ENCODE measurements around the gene FHIT.

FHIT gene

DNA sequence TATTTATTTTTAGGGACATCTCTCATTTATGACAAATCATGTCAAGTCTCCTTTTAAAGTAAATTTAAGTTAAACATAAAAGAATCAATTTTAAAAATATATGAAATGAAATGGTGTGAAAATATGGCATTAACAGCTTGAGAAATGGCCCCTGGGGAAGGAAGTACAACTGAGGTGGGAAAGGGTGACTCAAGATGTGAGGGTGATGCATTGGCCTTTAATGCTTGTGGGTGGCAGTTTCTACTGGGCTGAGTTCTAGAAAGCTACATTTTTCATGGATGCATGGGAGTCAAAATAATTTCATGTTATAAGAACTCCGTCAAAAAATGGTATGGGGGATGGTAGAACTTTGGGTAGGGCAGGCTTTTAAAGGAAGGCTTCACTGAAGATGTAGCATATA lies 1492.6 kb downstream of the FHIT start:
- Histone ChIP-seq H3K9me3 (no peaks in the 10 kb centered on the region), H3K4me1 (no peaks in the 10 kb centered on the region), H3K36me3 (no peaks in the 10 kb centered on the region), H3K4me3 (ENCODE audit: low read depth, low read length) (no peak overlapping the region), H3K27me3 (no peaks in the 10 kb centered on the region)
- DNase-seq, result no peak
- TF ChIP-seq, protein P1, sequence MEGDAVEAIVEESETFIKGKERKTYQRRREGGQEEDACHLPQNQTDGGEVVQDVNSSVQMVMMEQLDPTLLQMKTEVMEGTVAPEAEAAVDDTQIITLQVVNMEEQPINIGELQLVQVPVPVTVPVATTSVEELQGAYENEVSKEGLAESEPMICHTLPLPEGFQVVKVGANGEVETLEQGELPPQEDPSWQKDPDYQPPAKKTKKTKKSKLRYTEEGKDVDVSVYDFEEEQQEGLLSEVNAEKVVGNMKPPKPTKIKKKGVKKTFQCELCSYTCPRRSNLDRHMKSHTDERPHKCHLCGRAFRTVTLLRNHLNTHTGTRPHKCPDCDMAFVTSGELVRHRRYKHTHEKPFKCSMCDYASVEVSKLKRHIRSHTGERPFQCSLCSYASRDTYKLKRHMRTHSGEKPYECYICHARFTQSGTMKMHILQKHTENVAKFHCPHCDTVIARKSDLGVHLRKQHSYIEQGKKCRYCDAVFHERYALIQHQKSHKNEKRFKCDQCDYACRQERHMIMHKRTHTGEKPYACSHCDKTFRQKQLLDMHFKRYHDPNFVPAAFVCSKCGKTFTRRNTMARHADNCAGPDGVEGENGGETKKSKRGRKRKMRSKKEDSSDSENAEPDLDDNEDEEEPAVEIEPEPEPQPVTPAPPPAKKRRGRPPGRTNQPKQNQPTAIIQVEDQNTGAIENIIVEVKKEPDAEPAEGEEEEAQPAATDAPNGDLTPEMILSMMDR (IDR thresholded peaks at IDR 0.05; ENCODE audit: low read depth, low read length), result no peak

DNA sequence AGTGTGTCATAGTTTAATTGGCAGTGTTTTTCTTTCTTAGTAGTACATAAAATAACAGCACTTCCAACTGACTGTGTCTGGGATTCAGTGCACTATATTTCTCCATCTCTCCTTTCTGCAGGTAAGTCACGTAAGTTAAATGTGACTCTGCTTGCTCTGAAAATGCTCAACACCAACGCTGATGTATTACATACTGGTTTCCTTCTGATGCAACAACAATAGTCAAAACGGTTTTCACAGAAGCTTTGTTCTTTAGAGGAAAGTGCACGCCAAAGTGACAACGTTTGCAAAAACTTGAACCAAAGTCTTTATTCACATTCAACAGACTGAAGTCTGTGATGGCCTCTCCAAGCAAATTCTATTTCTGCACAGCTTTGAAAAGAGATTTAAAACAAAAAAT lies 1494.3 kb downstream of the FHIT start:
- no peak overlapping the region for H3K4me3 ChIP-seq (ENCODE audit: low read depth, low read length)
- TF ChIP-seq, protein P1 (IDR thresholded peaks at IDR 0.05; ENCODE audit: low read depth, low read length), result no peak
- H3K27me3 ChIP-seq, result no peaks in the 10 kb centered on the region
- no peak for DNase-seq
- no peaks in the 10 kb centered on the region for H3K4me1 ChIP-seq
- H3K36me3 ChIP-seq, result no peaks in the 10 kb centered on the region
- H3K9me3 ChIP-seq, result no peaks in the 10 kb centered on the region

DNA sequence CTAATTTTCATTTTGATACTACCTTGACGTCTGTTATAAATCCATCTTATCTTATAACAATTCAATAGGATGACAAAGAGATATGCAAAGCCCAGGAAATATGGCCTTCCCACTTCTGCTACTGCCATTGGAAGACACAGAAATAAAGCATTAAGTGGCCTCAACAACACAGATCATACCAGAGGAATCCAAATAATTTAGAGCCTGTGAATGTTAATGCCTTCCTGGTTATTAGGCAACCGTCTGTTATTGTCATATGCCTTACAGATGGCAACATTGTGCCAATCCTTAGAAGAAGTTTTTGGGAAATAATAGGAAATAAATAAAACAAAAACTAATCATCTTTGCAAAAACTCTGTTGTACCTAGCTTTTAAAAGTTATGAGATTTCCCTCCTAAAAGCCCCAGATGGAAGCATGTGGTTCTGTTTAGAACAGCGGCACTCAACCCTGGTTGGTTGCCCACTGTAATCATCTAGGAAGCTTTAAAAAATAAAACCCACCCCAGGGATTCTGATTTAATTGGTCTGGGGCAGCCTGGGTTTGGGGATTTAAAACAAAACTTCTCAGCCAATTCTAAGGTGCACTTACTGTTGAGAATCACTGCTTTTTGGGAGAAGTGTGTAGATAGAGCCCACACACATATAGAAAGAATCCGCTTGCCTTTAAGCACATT lies 1496.7 kb downstream of the FHIT start:
- DNase-seq, result no peak
- Histone ChIP-seq H3K4me3 (ENCODE audit: low read depth, low read length) (no peak overlapping the region), H3K9me3 (no peaks in the 10 kb centered on the region), H3K36me3 (no peaks in the 10 kb centered on the region), H3K4me1 (no peaks in the 10 kb centered on the region), H3K27me3 (no peaks in the 10 kb centered on the region)
- TF ChIP-seq, protein P1 (IDR thresholded peaks at IDR 0.05; ENCODE audit: low read depth, low read length), result no peak

DNA sequence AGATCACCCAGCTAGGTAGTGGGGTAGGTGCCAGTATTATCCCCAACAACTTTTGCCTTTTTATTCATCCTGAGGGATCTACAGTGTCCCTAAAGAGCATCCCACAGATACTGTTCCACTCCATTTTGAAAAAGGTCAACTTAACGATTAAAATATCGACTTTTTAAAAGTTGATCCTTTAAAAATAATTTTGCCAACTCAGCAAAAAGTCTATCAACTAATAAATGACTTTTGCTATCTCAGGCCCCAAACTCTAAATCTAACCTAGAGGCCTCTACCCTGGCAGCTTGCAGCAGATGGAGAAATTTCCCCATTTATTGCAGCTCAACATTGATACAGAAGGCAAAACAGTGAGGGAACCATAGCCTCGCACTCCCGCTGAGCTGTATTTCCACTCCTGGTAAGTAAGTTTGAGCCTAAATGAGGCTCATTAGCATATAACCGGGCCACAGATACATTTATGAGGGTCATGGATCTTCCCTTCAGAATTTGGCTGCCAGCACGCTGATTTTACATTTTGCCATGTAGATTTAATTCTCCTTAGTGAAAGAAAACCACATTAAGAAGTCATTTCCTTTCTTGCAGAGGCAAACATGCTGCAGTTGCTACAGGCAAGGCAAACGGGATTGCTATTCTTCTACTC lies 1497.3 kb downstream of the FHIT start:
- no peaks in the 10 kb centered on the region for H3K9me3 ChIP-seq
- H3K4me1 ChIP-seq, result no peaks in the 10 kb centered on the region
- no peaks in the 10 kb centered on the region for H3K36me3 ChIP-seq
- H3K27me3 ChIP-seq, result no peaks in the 10 kb centered on the region
- no peak overlapping the region for H3K4me3 ChIP-seq (ENCODE audit: low read depth, low read length)
- TF ChIP-seq, protein P1 (IDR thresholded peaks at IDR 0.05; ENCODE audit: low read depth, low read length), result no peak
- DNase-seq, result no peak

DNA sequence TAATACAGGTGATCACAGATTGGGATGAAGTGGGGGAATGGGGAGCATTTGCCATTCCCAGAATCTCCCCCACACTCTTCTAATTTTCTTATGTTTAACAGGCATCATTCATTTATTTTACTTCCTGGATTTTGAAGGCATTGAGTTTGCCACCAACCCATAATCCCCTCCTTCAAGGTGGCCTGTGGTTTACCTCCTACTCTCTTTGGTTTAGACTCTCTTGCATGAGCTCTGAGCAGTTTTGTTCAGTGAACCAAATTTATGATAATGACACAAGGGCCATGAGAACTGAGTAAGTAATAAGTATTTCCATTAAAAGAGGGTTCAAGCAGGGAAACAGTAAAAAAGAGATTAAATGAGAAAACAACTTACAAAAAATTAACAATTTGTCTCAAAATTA lies 1498.3 kb downstream of the FHIT start:
- Histone ChIP-seq H3K27me3 (no peaks in the 10 kb centered on the region), H3K9me3 (no peaks in the 10 kb centered on the region), H3K36me3 (no peaks in the 10 kb centered on the region), H3K4me1 (no peaks in the 10 kb centered on the region), H3K4me3 (ENCODE audit: low read depth, low read length) (no peak overlapping the region)
- DNase-seq, result no peak
- TF ChIP-seq, protein P1 (IDR thresholded peaks at IDR 0.05; ENCODE audit: low read depth, low read length), result no peak

DNA sequence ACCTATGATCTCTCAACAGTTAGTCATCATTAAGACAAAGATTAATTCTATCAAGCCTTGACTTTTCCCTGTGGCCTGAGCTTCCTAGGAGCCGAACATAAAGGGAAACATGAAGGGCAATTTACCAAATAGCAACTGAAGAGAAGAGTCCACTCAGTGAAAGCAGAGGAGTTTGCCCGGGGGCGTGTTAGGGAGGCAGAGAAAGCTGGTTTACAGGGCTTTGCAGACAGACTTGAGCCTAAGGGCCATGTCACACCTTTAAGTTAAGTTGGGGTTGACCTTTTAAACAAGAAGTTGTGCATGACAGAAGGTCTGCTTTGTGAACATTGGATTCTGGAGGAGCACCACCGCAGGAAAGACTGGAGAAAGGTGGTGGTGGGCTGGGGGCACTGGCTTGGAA lies 1499.6 kb downstream of the FHIT start:
- Histone ChIP-seq H3K4me1 (no peaks in the 10 kb centered on the region), H3K27me3 (no peaks in the 10 kb centered on the region), H3K36me3 (no peaks in the 10 kb centered on the region), H3K4me3 (ENCODE audit: low read depth, low read length) (no peak overlapping the region), H3K9me3 (no peaks in the 10 kb centered on the region)
- TF ChIP-seq, protein P1 (IDR thresholded peaks at IDR 0.05; ENCODE audit: low read depth, low read length), result no peak
- DNase-seq, result no peak
